Activated CD8-positive, alpha-beta memory T cell treated with anti-CD3 and anti-CD28 coated beads for 48 hours (primary cell): ENCODE results near the gene SETDB2.
A peak's percentile ranks its signal among the peaks of the same experiment; 100 is the strongest.

Experiments
- DNase-seq, 3 experiments: peaks; one replicate each; pipeline ENCODE4 v3.0.0-alpha.2; 2020; ENCODE audit warnings: low read depth in 2 of 3, low spot score in 2 of 3

The SETDB2 gene

DNA sequence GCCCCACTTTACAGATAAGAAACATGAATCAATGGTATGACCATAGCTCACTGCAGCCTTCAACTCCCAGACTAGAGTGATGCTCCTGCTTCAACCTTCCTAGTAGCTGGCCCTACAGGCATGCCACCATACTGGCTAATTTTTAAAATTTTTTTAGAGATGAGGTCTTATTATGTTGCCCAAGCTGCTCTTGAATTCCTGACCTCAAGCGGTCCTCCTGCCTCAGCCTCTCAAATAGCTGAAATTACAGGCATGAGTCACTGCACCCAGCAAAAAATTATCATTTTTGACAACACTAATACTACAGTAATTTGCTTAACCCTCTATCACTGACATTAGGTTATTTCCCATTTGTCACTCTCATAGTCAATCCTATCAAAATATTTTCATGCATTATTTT, 15.0 kb upstream of the SETDB2 start:
- DNase-seq = no peak

DNA sequence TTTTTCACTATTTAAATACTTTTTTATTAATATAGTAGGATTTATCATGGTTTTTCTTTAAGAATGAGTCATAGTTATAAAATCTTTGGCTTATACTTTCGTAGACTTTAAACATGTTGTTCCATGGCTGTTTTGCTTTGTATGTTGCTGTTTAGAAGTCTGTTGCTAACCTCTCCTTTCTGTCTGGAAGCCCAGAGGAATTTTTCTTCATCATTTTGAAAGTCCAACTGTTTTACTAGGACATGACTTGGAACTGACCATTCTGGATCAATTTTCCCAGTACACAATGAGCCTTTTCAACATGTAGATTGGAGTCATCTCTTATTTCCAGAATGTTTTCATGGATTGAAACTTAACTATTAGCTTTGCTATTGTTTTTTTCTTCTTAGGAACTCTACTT, 8.1 kb upstream of the SETDB2 start:
- no peak for DNase-seq

- no peak for DNase-seq
Measured at GRCh38 chr13:49436890-49437289, 7.2 kb upstream of the SETDB2 start.

GRCh38 chr13:49437705-49438104, 6.4 kb upstream of the SETDB2 start:
- no peak for DNase-seq

DNA sequence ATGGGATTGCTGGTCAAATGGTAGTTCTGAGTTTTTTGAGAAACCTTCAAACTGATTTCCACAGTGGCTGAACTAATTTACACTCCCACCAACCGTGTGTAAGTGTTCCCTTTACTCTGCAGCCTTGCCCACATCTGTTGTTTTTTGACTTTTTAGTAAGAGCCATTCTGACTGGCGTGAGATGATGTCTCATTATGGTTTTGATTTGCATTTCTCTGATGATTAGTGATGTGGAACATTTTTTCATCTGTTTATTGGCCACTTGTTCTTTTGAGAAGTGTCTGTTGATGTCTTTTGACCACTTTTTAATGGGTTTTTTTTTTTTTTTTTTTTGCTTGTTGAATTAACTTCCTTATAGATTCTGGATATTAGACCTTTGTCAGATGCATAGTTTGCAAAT, 4.5 kb upstream of the SETDB2 start:
- DNase-seq = no peak

- DNase-seq = no peak
Measured at GRCh38 chr13:49441312-49441711, 2.8 kb upstream of the SETDB2 start.

DNA sequence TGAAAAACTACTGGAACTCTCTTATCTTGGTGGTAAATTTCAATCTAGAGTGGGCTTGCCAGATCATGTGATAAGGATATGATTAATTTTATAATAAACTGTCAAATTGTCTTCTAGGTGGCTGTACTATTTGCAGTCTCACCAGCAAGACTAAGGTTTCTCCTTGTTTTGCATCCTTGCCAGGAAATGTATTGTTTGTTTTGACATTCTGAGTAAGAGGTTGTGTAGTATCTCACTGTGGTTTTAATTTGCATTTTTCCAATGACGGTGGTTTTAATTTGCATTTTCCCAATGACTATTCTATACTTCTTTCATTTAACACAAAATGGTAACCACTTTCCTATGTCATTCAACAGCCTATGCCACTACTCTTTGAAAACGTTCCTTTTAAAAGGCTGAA, 2.2 kb upstream of the SETDB2 start:
- no peak for DNase-seq

GRCh38 chr13:49443357-49443703, 744 bp upstream of the SETDB2 start:
- DNase-seq = peak in 1 of 3 experiments; percentile 12

GRCh38 chr13:49444524-49445395, 686 bp downstream of the SETDB2 start:
- no peak for DNase-seq

DNA sequence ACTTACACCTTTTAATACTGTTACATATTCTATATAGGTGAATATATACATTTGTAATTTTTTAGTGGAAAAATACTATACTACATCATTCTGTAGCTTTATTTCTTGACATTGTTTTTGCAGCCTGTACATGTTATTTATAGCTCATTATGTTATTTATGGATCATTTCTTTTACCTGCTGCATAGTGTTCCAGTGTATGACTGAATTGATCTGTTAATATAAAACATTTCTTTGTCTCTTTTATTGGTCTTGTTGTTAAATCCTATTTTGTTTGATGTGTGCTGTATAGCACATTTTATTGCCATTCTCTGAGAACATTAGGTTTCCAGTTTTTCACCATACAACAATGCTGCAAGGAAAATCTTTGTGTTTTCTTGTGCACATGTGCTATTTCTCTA, 2.4 kb downstream of the SETDB2 start:
- DNase-seq = no peak

DNA sequence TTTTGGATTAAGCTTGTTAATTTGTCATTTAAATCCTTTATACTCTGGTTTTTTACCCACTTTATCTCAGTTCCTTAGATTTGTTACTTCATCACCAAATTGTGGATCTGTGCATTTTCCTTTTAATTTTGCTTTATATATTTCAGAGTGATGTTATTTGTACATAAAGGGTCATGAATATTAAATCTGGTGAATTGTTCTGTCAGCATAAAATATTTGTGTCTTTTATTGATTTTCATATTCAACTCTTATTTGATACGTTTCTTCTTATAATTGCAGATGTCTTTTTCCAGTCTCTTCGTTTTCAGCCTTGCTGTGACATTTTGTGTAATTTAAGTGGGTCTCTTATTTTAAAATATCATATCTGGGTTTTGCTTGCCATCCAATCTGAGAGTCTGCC, 4.7 kb downstream of the SETDB2 start:
- no peak for DNase-seq

DNA sequence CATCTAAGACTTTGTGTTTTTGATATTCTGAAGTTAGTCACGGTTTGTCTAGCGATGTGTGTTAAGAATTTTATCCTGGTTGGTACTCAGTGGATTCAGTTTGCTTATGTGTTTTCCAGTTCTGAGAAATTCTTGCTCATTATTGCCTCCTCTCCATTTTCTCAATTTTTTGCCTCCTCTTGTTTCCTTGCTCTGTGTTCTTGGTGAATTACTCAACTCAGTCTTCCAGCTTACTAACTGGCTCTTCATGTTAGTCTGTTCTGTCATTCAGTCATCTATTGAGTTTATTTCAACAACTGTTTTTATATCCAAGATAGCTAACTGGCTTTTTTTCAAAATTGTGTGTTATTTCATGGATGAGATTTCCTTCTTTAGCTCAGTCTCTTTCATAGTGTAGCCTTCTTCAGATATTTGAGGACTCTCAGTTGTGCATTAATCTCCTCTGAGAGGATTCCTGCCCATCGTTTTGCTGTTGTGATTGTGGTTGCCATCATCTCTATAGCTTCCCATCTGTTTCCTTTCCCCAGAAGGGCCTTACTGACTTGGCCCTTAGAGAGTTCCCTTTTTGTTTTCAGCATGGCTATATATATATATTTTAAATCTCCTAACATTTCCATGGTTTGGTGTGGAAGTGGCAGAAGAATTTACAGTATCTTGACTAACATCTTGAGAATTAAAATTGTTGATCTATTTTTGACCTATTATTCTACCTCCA, 6.2 kb downstream of the SETDB2 start:
- DNase-seq = no peak

DNA sequence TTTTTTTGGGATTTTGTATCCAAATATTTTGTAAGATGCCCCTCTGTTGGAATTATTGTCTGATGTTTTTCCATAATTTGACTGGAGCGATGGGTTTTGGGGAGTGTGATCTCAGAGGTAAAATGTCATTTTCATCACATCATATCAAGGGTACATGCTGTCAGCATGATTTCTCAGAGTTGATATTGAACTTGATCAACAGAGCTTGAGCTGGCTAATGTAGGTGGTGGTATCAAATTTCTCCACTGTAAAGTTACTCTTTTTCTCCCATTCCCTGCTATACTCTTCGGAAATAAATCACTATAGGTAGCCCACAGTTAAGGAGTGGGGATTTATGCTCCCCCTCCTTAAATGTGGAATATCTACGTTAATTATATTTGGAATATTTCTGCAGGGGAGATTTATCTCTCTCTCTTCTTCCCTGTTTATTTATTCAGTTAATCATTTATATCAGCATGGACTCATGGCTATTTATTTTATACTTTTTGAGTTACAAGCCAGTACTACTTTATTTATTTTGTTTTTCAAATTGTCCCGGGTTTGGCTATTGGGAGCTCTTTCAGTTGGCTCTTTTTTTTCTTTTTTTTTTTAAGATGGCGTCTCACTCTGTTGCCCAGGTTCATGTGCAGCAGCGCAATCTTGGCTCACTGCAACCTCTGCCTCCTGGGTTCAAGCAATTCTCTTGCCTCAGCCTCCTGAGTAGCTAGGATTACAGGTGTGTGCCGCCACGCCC, 8.8 kb downstream of the SETDB2 start:
- DNase-seq = no peak

DNA sequence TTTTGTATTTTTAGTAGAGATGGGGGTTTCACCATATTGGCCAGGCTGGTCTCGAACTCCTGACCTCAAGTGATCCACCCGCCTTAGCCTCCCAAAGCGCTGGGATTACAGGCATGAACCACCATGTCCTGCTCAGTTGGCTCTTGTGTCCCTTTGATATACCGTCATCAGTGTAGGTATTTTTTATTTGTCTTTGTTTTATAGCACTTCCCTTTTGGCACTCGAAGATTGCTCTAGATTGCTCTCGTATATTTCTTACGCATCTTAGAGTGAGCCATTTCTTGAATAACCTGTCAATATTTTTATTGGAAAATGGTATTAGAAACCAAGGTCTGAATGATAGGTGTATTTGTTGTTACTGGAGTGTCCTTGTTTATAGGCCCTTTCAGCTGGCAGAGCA, 9.4 kb downstream of the SETDB2 start:
- no peak for DNase-seq

GRCh38 chr13:49454388-49455006, 10.4 kb downstream of the SETDB2 start:
- DNase-seq = no peak

- DNase-seq = no peak
Measured at GRCh38 chr13:49455007-49455398, 10.9 kb downstream of the SETDB2 start.

GRCh38 chr13:49456156-49456555, 12.1 kb downstream of the SETDB2 start:
- DNase-seq = no peak

- DNase-seq = no peak
Measured at GRCh38 chr13:49457221-49457620, 13.1 kb downstream of the SETDB2 start.

DNA sequence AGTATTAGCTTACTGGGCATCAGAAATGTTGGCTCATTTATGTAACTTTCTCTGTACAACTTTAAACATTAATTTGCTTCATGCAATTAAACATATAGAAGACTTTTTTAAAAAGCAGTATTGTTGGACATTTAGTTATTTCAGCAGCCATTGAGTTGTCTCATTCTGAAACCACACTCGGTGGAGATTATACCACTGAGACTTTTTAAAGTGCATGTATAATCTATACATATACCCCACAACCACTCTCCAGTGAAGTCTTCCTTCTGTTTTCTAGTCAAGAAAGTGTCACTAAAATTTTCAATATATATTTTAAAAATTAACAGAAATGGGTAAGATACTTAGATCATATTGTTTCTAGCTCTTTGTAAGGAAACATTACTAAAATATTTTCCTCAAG, 15.5 kb downstream of the SETDB2 start:
- no peak for DNase-seq

- no peak for DNase-seq
Measured at GRCh38 chr13:49464085-49464484, 20.0 kb downstream of the SETDB2 start.

DNA sequence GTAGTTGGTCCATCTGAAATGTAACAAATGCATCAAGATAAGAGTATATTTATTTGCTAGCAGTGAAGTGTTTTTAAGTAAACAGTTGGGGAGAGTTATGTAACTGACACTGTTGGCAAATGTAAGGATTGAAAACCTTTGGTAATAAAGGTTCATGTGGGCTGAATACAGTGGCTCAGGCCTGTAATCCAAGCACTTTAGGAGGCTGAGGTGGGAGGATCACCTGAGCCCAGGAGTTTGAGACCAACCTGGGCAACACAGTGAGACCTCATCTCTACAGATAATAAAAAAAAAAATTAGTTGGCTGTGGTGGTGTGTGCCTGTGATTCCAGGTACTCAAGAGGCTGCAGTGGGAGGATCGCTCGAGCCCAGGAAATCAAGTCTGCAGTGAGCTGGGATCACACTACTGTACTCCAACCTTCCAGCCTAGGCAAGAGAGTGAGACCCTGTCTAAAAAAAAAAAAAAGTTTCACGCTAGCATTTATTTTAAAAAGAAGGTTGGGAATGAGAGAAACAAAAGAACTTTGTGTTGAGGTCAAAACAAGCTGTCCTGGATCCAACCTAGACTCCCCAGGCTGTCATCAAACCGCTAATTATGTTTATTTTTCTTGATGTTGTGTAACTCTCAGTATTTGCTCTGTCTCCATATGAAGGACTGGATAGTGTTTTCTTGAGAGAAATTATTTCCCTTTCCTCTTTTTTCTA, 20.7 kb downstream of the SETDB2 start:
- no peak for DNase-seq
